GM08714 (cell line): Measurements from ENCODE around the gene ANKRD2.
"Not testable (repeated sequence)": the region's sequence is repeated elsewhere in the genome, so short reads cannot be mapped to it uniquely, and the experiment has no call there.

Experiments
- H3K4me3 ChIP-seq: fragments of 200-500 bp; sonication (Bioruptor generic); 2 replicates; pipeline ENCODE4 v1.5.1; 2014; ENCODE audit warnings: mild to moderate bottlenecking, low read length, inconsistent platforms
- ZNF274 ChIP-seq: IDR thresholded peaks from 2 replicates; pipeline ENCODE4 v1.6.1; 2012; ENCODE audit warnings: mild to moderate bottlenecking, low read depth, low read length

The ANKRD2 gene

DNA sequence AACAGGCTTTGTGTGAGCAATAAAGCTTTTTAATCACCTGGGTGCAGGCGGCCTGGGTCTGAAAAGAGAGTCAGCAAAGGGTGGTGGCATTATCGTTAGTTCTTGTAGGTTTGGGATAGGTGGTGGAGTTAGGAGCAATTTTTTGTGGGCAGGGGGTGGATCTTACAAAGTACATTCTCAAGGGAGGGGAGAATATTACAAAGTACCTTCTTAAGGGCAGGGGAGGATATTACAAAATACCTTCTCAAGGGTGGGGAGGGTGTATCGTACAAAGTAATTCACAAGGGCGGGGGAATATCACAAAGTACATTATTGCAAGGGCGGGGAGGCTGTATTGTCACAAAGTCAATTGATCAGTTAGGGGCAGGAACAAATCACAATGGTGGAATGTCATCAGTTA lies 10.2 kb upstream of the ANKRD2 start:
- H3K4me3 ChIP-seq, result not testable (repeated sequence)

DNA sequence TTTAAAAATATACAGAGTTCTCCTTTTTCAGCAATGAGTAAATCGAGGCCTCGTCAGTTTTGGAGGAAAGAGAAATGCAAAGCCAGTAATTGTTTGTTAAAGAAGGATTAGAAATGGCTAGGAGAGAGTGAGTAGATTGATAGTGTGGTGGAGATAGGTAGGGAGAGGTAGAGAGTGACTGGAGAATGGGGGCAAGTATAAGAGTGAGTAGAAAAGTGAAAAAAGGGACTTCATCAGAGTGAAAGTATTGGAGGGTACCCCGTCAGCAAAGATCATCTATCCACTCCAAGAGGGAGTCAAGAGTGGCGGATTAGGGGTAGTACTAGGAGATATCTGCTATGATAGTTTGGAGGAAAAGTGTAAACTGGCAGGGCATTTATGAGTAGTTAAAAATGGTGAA lies 9.2 kb upstream of the ANKRD2 start:
- no peak for TF ChIP-seq ZNF274
- no peak overlapping the region for H3K4me3 ChIP-seq

DNA sequence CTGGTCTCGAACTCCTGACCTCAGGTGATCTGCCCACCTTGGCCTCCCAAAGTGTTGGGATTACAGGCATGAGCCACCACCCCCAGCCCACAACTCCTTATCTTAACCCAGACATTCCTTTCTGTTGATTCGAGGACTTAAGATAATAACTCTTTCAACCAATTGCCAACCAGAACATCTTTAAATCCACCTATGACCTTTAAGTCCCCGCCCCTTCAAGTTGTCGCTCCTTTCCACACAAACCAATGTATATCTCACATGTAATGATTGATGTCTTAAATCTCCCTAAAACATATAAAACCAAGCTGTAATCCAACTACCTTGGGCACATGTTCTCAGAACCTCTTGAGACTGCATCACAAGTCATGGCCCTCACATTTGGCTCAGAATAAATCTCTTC lies 7.8 kb upstream of the ANKRD2 start:
- TF ChIP-seq ZNF274, result no peak
- no peak overlapping the region for H3K4me3 ChIP-seq

DNA sequence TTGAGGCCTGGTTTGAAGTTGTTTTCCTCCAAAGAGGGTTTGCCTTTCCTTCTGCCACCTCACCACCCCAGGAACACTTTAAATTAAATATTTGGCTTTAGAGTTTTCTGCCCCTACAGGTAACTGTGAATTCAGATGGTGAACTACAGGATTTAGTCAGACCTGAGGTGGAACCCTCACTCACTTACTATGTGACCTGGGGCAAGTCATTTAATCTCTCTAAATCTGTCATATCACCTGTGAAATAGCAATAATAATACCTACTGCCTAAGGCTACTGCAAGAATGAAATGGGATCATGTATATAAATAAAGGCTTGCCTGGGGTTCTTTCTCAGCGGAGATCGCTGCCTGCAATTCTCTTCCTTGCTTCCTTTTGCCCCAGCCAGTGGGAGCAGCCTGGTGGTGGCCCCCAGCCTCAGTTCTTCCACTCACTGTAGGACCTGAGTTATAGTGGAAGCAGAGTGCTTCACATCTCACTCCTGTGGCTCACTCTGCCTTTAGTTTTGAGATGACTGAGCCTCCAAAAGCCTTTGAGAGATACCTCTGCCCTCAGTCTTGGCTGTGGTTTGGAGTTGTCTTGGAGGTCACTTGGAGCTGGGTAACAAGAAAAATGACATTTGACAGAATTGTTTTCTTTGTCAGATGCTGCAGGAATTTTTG lies 6.1 kb upstream of the ANKRD2 start:
- no peak for TF ChIP-seq ZNF274
- H3K4me3 ChIP-seq, result no peak overlapping the region

DNA sequence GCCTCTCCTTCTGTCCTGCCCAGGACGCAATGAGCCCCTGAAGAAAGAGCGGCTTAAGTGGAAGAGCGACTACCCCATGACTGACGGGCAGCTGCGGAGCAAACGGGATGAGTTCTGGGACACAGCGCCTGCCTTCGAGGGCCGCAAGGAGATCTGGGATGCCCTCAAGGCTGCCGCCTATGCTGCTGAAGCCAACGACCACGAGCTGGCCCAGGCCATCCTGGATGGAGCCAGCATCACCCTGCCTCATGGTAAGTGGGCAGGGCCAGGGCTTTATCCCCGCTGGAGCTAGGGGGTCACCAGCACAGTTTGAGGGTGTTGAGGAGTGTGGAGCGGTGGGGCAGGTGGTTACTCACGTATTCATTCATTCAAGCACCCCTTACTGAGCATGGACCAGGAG lies 4.7 kb upstream of the ANKRD2 start:
- TF ChIP-seq ZNF274, result no peak
- no peak overlapping the region for H3K4me3 ChIP-seq

DNA sequence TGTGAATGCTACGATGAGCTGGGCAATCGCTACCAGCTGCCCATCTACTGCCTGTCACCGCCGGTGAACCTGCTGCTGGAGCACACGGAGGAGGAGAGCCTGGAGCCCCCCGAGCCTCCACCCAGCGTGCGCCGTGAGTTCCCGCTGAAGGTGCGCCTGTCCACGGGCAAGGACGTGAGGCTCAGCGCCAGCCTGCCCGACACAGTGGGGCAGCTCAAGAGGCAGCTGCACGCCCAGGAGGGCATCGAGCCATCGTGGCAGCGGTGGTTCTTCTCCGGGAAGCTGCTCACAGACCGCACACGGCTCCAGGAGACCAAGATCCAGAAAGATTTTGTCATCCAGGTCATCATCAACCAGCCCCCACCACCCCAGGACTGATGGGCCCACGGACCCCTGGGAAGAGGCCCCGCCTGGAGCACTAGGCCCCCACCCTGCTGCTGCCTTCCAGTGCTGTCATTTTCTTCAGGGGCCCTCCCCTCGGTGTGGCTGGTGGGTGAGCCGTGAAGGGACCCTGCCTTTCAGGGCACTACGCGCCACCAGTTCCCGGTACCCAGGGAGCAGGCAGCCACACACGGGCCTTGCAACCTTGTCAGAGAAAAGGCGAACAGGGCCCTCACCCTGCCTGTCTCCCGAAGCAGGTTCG lies 2.3 kb upstream of the ANKRD2 start:
- no peak for TF ChIP-seq ZNF274
- no peak overlapping the region for H3K4me3 ChIP-seq

DNA sequence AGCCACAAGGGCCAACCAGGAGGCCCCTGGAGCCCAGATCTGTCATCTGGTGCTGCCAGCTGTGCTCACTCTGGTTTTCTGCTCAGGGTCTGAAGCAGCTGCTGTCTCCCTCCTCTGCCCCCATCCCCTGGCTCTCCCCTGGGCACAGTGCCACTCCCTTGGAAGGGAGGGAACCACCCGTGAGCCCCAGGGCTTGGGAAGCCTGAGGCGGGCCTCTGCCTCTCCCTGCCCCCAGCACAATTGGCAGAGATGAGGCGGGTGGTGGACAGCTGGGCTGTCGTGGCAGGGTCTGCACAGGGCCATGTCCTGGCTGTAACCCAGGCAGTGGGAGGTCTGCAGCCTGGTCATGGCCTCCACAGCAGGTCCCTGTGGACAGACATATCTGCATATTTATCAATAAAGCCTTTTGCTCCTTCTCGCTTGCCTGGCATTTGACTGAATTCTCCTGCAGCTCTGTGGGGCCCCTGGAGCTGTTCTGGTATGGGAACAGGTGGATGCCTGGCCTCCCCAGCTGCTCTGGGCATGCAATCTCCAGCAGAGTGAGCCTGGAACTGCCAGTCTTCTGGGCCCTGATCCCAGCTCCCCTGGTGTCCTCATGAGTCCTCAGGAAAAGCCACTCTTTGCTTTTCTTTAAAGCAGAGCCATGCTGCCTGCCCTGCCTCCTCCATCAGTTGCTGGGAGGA lies 1.6 kb upstream of the ANKRD2 start:
- TF ChIP-seq ZNF274, result no peak
- no peak overlapping the region for H3K4me3 ChIP-seq

DNA sequence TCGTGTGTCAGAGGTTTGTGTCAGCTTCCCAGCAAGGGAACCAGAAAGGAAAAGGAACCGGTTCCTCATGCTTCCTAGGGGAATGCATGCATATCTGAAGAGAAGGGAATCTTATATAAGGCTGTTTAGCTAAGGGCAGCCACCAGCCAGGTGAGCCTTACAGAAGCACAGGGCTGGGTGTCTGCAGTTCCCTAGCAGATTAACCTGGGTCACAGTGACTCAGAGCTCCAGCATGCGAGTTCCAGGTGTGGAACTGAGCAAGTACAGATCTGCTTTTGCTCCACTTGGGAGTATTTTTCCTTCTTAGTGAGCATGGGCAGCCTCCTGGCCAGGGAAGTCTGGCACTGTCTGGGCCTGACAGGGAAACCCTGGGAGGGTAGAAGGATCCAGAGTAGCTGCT lies 957 bp upstream of the ANKRD2 start:
- no peak for TF ChIP-seq ZNF274
- H3K4me3 ChIP-seq, result no peak overlapping the region

DNA sequence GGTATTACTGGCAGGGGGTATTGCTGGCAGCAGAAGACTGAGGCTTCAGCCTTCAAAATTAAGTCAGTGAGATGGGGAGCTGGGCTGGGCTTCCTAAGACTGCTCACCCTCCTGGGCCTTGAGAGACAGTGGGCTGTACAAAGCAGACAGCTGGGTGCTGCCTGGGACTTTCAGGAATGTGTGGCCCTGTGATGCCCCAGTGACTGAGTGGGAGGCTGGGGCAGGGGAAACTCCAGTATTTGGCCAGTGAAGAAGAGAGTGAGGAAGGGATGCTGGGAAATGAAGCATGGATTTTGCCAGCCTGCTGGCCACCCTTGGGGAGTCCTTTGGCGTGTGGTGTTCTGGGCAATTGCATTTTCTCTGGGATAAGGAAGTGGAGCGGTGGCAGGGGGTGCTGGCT lies 442 bp downstream of the ANKRD2 start:
- no peak for TF ChIP-seq ZNF274
- H3K4me3 ChIP-seq, result no peak overlapping the region

DNA sequence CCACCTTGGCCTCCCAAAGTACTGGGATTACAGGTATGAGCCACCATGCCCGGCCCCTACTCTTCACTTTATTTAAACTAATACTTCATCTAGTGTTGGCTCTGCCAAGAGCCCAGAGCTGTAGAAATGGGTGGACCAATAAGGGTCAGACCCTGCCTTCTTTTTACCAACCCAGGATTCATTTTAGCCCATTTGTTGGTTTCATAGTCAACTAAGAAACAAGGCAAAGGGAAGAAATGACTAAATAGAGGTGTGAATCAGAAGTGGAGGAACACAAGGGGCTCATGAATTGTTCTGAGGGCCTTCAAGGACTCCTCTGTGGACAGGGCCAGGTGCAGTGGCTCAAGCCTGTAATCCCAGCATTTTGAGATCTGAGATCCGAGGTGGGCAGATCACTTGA lies 1.1 kb downstream of the ANKRD2 start:
- TF ChIP-seq ZNF274, result no peak
- H3K4me3 ChIP-seq, result no peak overlapping the region

DNA sequence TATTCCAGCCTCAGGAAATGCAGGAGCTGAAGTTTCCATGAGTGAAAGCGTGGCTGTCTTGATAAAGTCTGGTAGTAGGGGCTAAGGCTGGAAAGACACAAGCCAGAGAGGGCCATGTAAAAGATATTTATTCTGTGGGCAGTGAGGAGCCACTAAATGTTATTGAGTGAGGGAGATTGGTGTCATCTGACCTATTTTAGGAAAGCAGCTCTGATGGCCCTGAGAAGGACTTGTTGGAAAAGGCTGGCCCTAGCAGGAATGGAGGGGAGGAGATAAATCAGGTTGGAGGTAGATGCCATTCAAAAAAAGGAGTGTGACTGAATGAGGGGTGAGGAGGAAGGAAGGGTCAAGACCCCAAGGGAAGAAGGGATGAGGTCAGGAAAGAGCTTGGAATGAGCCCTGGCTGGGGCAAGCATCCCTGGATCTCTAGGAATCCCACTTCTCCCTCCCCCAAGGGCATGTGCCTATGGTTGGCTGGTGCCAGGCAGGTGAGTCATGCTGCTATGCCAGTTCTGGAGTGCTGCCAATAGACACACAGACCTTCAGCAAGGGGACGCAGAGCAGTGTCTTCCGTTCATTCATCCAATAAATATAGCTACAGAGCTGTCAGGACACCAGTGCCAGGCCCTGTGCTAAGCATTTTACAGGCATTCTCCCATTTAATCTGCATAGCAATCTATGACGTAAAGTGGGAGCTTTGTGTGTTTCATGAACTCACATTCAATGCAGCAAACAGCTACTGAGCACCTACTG lies 2.0 kb downstream of the ANKRD2 start:
- TF ChIP-seq ZNF274, result no peak
- no peak overlapping the region for H3K4me3 ChIP-seq

DNA sequence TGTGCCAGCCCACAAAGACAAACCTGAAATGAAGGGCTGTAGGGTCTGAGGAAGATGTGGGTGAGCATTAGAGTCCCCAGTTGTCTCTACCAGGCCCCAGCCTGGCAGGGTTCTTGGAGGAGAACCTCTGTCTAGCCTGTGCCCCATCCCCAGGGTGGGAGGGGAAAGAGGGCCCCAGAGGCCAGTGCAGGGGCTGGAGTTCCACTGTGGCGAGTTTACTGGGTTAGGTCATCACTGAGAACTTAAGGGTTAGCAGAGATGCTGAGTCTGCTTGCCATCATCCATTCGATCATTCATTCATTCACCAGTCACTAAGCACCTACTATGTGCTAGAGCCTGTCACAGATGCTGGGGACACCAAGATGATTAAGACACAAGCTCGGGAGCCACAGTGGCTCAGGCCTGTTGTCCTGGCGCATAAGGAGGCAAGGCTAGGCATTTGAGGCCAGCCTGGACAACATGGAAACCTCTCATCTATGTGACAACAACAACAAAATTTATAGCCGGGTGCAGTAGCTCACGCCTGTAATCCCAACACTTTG lies 2.6 kb downstream of the ANKRD2 start:
- no peak for TF ChIP-seq ZNF274
- no peak overlapping the region for H3K4me3 ChIP-seq

DNA sequence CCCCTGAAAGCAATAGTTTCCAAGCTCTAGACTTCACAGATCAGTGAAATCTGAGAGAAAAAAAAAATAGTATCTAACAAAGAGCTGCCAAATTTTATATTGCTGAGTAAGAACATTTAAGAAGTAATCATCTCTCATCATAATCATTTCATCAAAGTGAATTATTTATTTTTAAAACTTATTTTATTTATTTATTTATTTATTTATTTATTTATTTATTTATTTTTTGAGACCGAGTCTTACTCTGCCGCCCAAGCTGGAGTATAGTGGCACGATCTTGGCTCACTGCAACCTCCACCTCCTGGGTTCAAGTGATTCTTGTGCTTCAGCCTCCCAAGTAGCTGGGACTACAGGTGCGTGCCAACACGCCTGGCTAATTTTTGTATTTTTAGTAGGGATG lies 3.9 kb downstream of the ANKRD2 start:
- not testable (repeated sequence) for H3K4me3 ChIP-seq

DNA sequence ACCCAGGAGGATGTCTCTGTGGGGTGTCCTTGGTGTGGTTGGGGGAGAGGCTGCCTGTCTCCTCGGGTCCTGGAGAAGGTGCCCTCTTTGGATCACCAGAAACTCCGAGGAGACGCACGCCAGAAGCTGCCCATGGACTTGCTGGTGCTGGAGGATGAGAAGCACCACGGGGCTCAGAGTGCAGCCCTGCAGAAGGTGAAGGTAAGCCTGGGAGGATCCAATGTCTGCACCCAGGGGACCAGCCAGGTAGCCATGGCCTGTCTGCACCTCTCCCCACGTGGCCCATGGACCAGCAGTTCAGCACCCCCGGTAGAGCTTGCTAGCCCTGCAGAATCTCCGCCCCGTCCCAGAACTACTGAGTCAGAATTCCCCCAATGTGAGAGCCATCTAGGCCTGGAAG lies 5.1 kb downstream of the ANKRD2 start:
- TF ChIP-seq ZNF274, result no peak
- no peak overlapping the region for H3K4me3 ChIP-seq

DNA sequence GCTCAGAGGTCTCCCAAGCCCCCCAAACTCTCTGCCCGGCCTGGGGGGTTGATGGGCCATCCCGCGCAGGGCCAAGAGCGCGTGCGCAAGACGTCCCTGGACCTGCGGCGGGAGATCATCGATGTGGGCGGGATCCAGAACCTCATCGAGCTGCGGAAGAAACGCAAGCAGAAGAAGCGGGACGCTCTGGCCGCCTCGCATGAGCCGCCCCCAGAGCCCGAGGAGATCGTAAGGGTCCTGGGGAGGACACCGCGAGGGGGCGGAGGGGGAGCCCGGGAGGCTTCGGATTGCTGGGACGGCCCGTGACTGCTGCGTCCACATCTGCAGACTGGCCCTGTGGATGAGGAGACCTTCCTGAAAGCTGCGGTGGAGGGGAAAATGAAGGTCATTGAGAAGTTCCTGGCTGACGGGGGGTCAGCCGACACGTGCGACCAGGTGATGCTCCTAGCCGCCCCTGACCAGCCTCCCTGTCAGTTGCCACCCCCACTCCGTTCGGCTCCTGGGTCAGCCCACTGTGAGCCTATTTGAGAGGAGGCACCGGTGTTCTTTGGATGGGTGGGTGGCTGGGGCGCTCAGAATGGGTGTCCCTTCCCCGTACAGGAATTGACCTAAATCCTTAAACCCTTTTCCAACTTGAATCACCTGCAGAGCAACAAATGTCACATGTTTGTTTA lies 5.7 kb downstream of the ANKRD2 start:
- TF ChIP-seq ZNF274, result no peak
- H3K4me3 ChIP-seq, result no peak overlapping the region
